ENCODE measurements around the gene TENT4A.

Gene TENT4A

GRCh38 chr5:6718718-6719117, 5.5 kb downstream of the TENT4A start:
- DNase-seq, result no peak

GRCh38 chr5:6719417-6719816, 6.2 kb downstream of the TENT4A start:
- no peak for DNase-seq

- no peak for DNase-seq
Observed at GRCh38 chr5:6719896-6720560, 6.8 kb downstream of the TENT4A start.

- no peak for DNase-seq
Observed at GRCh38 chr5:6720561-6720921, 7.3 kb downstream of the TENT4A start.

GRCh38 chr5:6721442-6721841, 8.2 kb downstream of the TENT4A start:
- DNase-seq, result no peak

GRCh38 chr5:6722015-6722414, 8.8 kb downstream of the TENT4A start:
- DNase-seq, result peak; percentile 31

- DNase-seq, result no peak
Observed at GRCh38 chr5:6723122-6723815, 10.0 kb downstream of the TENT4A start.

GRCh38 chr5:6723816-6724300, 10.6 kb downstream of the TENT4A start:
- no peak for DNase-seq

- no peak for DNase-seq
Observed at GRCh38 chr5:6724321-6724929, 11.2 kb downstream of the TENT4A start.

GRCh38 chr5:6725421-6725820, 12.2 kb downstream of the TENT4A start:
- no peak for DNase-seq

- DNase-seq, result no peak
Observed at GRCh38 chr5:6726006-6726405, 12.8 kb downstream of the TENT4A start.

- DNase-seq, result no peak
Observed at GRCh38 chr5:6727231-6727630, 14.0 kb downstream of the TENT4A start.

- no peak for DNase-seq
Observed at GRCh38 chr5:6728011-6728794, 15.0 kb downstream of the TENT4A start.

GRCh38 chr5:6728795-6729183, 15.6 kb downstream of the TENT4A start:
- DNase-seq, result no peak

GRCh38 chr5:6729386-6730310, 16.4 kb downstream of the TENT4A start:
- no peak for DNase-seq

- DNase-seq, result no peak
Observed at GRCh38 chr5:6730407-6730806, 17.2 kb downstream of the TENT4A start.

- DNase-seq, result no peak
Observed at GRCh38 chr5:6730807-6731206, 17.6 kb downstream of the TENT4A start.

- DNase-seq, result no peak
Observed at GRCh38 chr5:6731465-6732237, 18.4 kb downstream of the TENT4A start.

- peak; percentile 24 for DNase-seq
Observed at GRCh38 chr5:6732634-6733410, 19.6 kb downstream of the TENT4A start.

- DNase-seq, result no peak
Observed at GRCh38 chr5:6733411-6734242, 20.4 kb downstream of the TENT4A start.

All from midbrain (tissue), 1 donor.